ENCODE results near the gene KRT80.

GRCh38 chr12:52207895-52208294 lies 16.1 kb upstream of the KRT80 start:
- TF ChIP-seq CTCF (conservative IDR thresholded peaks at IDR 0.05; ENCODE audit: low read depth in 2 of 2) (no peak), POLR2AphosphoS5 (IDR thresholded peaks at IDR 0.05; ENCODE audit: low read depth) (no peak), REST (IDR thresholded peaks at IDR 0.05; ENCODE audit: unreplicated experiment) (no peak), JUNB (IDR thresholded peaks at IDR 0.05; ENCODE audit: unreplicated experiment) (no peak), EZH2 (IDR thresholded peaks at IDR 0.05; ENCODE audit: low read depth, unreplicated experiment) (no peak), ZNF114 (CRISPR knock-in tag; IDR thresholded peaks at IDR 0.05) (no peak), CREB1 (CRISPR knock-in tag; IDR thresholded peaks at IDR 0.05; ENCODE audit: low read depth) (no peak), STAT1 (IDR thresholded peaks at IDR 0.05; ENCODE audit: unreplicated experiment) (no peak), ZNF462 (CRISPR knock-in tag; IDR thresholded peaks at IDR 0.05) (no peak), EZH2phosphoT487 (IDR thresholded peaks at IDR 0.05; ENCODE audit: unreplicated experiment) (no peak)

All from GM23338 (cell line).